Measurements from ENCODE around the gene R3HDM1.

Gene R3HDM1

DNA sequence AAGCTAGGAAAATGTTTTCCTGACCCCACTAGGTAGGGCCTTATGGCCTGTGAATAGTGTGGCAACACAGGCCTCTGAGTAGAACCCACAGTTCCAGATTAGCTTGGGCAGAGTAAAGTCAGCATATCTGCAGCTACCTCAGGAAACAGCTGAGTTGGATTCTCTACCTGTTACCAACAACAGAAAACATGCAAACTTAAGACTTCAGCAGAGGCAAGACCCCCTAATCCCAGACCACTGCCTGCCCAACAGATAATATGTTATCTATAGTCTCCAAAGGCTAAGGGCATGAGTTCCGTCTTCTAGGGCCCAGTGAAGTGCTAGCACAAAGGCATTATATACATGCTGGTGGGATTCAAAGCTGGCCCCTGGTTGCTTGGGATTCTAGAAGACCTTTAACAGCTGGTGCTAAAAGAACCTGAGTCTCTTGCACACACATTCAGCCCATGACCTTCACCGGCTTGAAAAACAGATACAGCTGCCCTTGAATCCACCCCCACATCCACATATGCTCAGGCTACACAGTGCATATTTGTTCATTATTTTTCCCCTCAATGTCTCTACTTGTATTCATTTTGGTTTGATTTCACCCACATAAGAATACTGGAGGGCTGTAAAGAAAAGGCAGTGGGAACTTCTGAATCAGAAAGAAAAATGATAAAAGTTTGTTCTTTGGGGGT lies 196.9 kb downstream of the R3HDM1 start:
- POLR2A ChIA-PET, result no interaction called here
- no peak overlapping the region for H3K4me3 ChIP-seq (ENCODE audit: low read depth, low read length)
- no peak for DNase-seq (ENCODE audit: low read depth, low spot score)
- CTCF ChIA-PET, result interaction anchor here (1.0 to 1.7 kb wide), 3 partner anchors 11 to 18 kb away, joined by 4 to 5 read pairs (median 4); partner anchors contain the start of gene UBXN4
- TF ChIP-seq, protein P1, sequence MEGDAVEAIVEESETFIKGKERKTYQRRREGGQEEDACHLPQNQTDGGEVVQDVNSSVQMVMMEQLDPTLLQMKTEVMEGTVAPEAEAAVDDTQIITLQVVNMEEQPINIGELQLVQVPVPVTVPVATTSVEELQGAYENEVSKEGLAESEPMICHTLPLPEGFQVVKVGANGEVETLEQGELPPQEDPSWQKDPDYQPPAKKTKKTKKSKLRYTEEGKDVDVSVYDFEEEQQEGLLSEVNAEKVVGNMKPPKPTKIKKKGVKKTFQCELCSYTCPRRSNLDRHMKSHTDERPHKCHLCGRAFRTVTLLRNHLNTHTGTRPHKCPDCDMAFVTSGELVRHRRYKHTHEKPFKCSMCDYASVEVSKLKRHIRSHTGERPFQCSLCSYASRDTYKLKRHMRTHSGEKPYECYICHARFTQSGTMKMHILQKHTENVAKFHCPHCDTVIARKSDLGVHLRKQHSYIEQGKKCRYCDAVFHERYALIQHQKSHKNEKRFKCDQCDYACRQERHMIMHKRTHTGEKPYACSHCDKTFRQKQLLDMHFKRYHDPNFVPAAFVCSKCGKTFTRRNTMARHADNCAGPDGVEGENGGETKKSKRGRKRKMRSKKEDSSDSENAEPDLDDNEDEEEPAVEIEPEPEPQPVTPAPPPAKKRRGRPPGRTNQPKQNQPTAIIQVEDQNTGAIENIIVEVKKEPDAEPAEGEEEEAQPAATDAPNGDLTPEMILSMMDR (IDR thresholded peaks at IDR 0.05; ENCODE audit: insufficient read depth, low read length, missing control alignments), result no peak

DNA sequence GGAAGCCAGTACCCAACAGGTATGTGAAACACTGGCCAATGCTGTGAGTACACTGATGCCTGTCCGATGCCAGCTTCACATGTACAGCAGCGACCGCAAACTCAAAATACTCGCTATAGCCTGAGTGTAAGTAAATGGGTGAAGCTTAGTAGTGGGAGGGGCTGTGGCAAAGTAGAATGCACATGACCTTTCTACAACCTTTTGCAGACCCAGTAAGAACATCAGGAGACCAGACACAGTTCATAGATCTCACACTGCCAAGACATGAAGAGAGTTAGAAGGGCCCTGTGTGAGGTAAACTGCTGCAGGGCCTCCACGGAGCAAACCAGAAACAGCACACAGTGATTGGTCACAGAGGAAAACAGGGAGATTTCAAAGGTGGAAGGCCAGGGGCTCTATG lies 201.3 kb downstream of the R3HDM1 start:
- TF ChIP-seq, protein P1 (IDR thresholded peaks at IDR 0.05; ENCODE audit: insufficient read depth, low read length, missing control alignments), result no peak
- POLR2A ChIA-PET, result no interaction called here
- no peak overlapping the region for H3K4me3 ChIP-seq (ENCODE audit: low read depth, low read length)
- CTCF ChIA-PET, result interaction anchor here (1.0 to 1.1 kb wide), 3 partner anchors 8 to 23 kb away, joined by 3 to 4 read pairs (median 3); no protein-coding TSS in a partner anchor
- DNase-seq (ENCODE audit: low read depth, low spot score), result no peak

DNA sequence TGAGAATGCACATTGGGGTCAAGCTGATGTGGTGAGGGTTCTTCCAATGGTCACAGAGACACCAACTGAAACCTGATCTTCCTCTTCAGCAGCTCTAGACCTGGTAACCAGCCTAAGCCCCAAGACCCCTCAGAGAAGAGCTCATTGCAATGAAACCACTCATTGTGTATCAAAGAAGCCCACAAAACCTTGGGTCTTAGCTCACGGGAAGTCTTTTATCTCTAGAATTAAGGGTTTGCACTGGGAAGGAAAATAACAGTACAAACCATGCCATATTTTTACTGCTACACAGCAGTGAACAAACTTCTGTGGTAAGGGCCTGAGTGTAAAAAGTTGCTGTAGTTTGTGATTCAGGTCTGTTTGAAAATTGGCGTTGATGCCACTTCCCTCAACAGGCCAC lies 201.8 kb downstream of the R3HDM1 start:
- ChIA-PET POLR2A (no interaction called here), CTCF (interaction anchor here (1.0 to 1.1 kb wide), 3 partner anchors 7 to 23 kb away, joined by 3 to 4 read pairs (median 3); no protein-coding TSS in a partner anchor)
- no peak for DNase-seq (ENCODE audit: low read depth, low spot score)
- H3K4me3 ChIP-seq (ENCODE audit: low read depth, low read length), result no peak overlapping the region
- TF ChIP-seq, protein P1 (IDR thresholded peaks at IDR 0.05; ENCODE audit: insufficient read depth, low read length, missing control alignments), result no peak

DNA sequence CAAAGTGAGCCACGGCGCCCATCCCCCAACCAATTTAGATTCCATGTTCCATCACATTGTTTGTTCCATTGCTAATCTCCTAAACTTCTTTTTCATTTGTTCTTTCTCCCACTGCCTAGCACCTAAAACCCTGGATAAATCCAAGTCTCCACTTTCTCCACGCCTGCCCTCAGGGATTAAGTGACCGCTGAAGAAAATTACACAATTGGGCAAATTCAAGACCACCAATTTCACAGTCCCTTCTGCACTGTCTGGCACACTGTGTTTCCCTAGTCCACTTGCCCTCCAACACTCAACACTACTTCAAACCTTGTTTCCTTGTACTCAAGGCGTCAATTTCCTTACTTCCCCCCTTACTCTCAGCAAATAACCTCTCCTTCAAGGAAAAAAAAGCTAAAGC lies 205.3 kb downstream of the R3HDM1 start:
- DNase-seq (ENCODE audit: low read depth, low spot score), result no peak
- H3K4me3 ChIP-seq (ENCODE audit: low read depth, low read length), result no peak overlapping the region
- CTCF ChIA-PET, result no interaction called here
- POLR2A ChIA-PET, result no interaction called here
- TF ChIP-seq, protein P1 (IDR thresholded peaks at IDR 0.05; ENCODE audit: insufficient read depth, low read length, missing control alignments), result no peak

DNA sequence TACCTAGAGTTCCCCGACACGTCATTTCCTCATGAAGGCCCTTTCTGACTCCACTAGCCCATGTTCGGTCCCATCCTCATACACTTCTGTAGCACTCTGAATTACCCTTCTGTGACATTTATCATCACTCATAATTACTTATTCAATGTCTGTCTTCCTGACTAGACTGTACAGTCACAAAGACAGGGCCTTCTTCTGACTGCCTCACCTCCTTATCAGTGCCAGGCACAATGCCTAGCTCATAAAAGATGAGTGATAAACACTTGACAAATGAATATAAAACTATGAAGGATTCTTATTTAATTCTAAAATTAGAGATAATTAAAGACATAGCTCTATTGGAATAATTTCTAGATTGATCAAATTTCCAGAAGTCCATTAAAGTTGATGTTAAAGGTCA lies 208.9 kb downstream of the R3HDM1 start:
- CTCF ChIA-PET, result interaction anchor here (0.9 to 2.4 kb wide), 4 partner anchors 8 to 57 kb away, joined by 3 to 10 read pairs (median 6); no protein-coding TSS in a partner anchor
- TF ChIP-seq, protein P1 (IDR thresholded peaks at IDR 0.05; ENCODE audit: insufficient read depth, low read length, missing control alignments), result no peak
- POLR2A ChIA-PET, result no interaction called here
- H3K4me3 ChIP-seq (ENCODE audit: low read depth, low read length), result no peak overlapping the region
- no peak for DNase-seq (ENCODE audit: low read depth, low spot score)

DNA sequence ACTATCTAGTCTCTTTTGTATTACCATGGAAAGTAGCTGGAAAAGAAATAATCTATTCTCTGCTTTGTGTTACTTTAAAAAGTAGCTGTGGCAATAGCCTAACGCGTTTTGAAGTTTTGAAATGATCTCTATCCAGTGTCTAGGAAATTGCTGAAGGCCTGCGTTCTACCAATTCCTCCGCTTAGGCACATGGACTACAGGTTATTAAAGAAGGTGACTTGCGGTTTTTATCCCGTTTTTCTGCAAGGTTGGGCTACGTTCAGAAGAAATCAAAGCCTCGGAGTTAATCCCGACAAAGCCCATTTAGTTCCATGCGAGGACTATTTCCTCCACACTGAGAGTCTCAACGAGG lies 209.7 kb downstream of the R3HDM1 start:
- POLR2A ChIA-PET, result no interaction called here
- CTCF ChIA-PET, result interaction anchor here (0.9 to 2.4 kb wide), 4 partner anchors 9 to 56 kb away, joined by 3 to 10 read pairs (median 6); no protein-coding TSS in a partner anchor
- TF ChIP-seq, protein P1 (IDR thresholded peaks at IDR 0.05; ENCODE audit: insufficient read depth, low read length, missing control alignments), result no peak

More for the DNA sequence above, 209.7 kb downstream of the R3HDM1 start:
- no peak for DNase-seq (ENCODE audit: low read depth, low spot score)
- H3K4me3 ChIP-seq (ENCODE audit: low read depth, low read length), result no peak overlapping the region

All from AG04449 (cell line).